CD4-positive, CD25-positive, alpha-beta regulatory T cell (primary cell): ENCODE results near the gene TCEA2. TPM values are rescaled to one million over a fixed set of nuclear protein-coding genes. Genes with fewer than 3 reads are reported as not detected.
A peak's percentile ranks its signal among the peaks of the same experiment; 100 is the strongest.

ENCODE experiments used
- ATAC-seq, 2 donors: fragments of 150-1000 bp; cut with Tn5 transposase; one replicate each; pipeline ENCODE4 v1.10.0; 2021; ENCODE audit warnings: low read depth in 2 of 2, moderate number of reproducible peaks in 2 of 2, moderate library complexity in 1 of 2
- DNase-seq, 3 donors: peaks; one replicate each; pipeline versions ENCODE4 v3.0.0 to v3.0.0-alpha.2; 2012 to 2022; ENCODE audit warnings: mixed read lengths in 1 of 3
- H3K27ac ChIP-seq: one replicate; pipeline ENCODE4 v1.7.0; 2013; ENCODE audit warnings: mild to moderate bottlenecking, low read length; ENCODE audit not compliant: insufficient read depth, poor library complexity, severe bottlenecking
- H3K27me3 ChIP-seq: one replicate; pipeline ENCODE4 v1.7.0; 2013; ENCODE audit warnings: low read length; ENCODE audit not compliant: control insufficient read depth, insufficient read depth
- H3K36me3 ChIP-seq: one replicate; pipeline ENCODE4 v1.7.0; 2013; ENCODE audit warnings: mild to moderate bottlenecking, low read length, moderate library complexity; ENCODE audit not compliant: control insufficient read depth, insufficient read depth
- H3K4me1 ChIP-seq: 2 replicates; pipeline ENCODE4 v1.7.0; 2013; ENCODE audit warnings: mild to moderate bottlenecking, low read length; ENCODE audit not compliant: insufficient read depth, control insufficient read depth, poor library complexity, severe bottlenecking
- H3K4me3 ChIP-seq: one replicate; pipeline ENCODE4 v1.7.0; 2013; ENCODE audit warnings: low read depth, mild to moderate bottlenecking, low read length, moderate library complexity
- H3K9me3 ChIP-seq, 2 experiments: 1 replicate in 1 of 2; 2 replicates in 1 of 2; pipeline ENCODE4 v1.7.0; 2013; ENCODE audit warnings: low read length in 2 of 2, mild to moderate bottlenecking in 1 of 2, moderate library complexity in 1 of 2; ENCODE audit not compliant: control insufficient read depth in 2 of 2
- H3K27ac Mint-ChIP-seq, 3 donors: one replicate each; pipeline ENCODE4 v1.8.0; 2020 to 2022; ENCODE audit warnings: mild to moderate bottlenecking in 3 of 3, mixed read lengths in 3 of 3, moderate library complexity in 2 of 3
- H3K27me3 Mint-ChIP-seq: one replicate; pipeline ENCODE4 v1.8.0; 2022; ENCODE audit warnings: mild to moderate bottlenecking, mixed read lengths
- H3K36me3 Mint-ChIP-seq: one replicate; pipeline ENCODE4 v1.8.0; 2020; ENCODE audit warnings: mixed read lengths
- H3K4me1 Mint-ChIP-seq, 4 donors: one replicate each; pipeline ENCODE4 v1.8.0; 2020 to 2022; ENCODE audit warnings: mixed read lengths in 4 of 4, mild to moderate bottlenecking in 1 of 4
- H3K4me3 Mint-ChIP-seq, 4 donors: one replicate each; pipeline ENCODE4 v1.8.0; 2020 to 2022; ENCODE audit warnings: mild to moderate bottlenecking in 4 of 4, mixed read lengths in 4 of 4, moderate library complexity in 3 of 4
- H3K9me3 Mint-ChIP-seq, 7 donors: one replicate each; pipeline ENCODE4 v1.8.0; 2020 to 2022; ENCODE audit warnings: mixed read lengths in 7 of 7, mild to moderate bottlenecking in 3 of 7, moderate library complexity in 2 of 7
- polyA plus RNA-seq, 4 donors: library from polyadenylated mRNA; unstranded; fragments of 300-500 nt; fragmentation: Illumina TruSeq; gene quantifications; one replicate each; pipeline ENCODE4 v1.2.3, GENCODE V29; 2021
- total RNA-seq: library from RNA; stranded (reverse); gene quantifications from one replicate; pipeline ENCODE4 v1.2.3, GENCODE V29; 2022

The TCEA2 gene
- total RNA-seq: 24.8 TPM
- 10 to 100 TPM; 17.7 to 27.1 (median 20.9) TPM for polyA plus RNA-seq

DNA sequence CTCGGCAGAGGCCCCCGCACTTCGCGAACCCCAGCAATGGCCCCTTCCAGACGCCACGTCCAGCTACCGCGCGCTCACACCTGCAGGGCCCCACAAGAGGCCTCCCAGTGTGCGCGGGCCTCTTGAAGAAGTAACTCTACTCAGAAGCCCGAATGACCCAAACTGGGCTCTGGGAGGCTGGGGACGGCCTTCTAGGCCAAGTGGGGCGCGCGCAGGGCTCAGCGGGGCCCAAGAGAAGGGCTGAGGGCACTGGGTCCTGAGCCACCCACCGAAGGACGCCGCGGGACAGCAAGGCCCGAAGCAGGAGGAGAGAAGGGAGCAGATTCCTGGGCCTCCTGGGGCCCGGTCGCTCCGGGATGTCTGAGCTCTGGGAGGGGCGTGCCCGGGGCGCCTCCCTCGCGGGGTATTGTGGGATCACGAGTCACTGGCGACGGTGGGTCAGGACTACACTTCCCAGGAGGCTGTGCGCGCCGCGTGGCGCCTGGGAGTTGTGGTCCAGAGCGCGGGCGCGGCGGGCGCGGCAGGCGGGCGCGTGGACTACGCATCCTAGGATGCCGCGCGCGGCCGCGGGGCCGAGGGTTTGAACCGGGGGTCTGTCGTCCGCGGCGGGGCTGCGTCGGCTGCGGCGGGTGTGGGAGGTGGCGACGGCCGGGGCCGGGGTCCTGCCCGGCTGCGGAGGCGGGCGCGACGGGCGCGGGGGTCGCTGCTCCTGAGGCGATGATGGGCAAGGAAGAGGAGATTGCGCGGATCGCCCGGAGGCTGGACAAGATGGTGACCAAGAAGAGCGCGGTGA is at the start of gene TCEA2:
Gene TCEA2 (plus strand): TSS at position 603 of the 793 bp plus-strand sequence. CDS start 115 bp downstream, at position 718.
- DNase-seq (peak; percentile 88 to 96 (median 90)), ATAC-seq (peak; percentile 97 to 98)
- Mint-ChIP-seq H3K9me3 (no peaks in the 10 kb centered on the region), H3K36me3 (no peaks in the 10 kb centered on the region), H3K27me3 (no peaks in the 10 kb centered on the region), H3K27ac (peak within 1 kb of the TSS; percentile 65 to 94 (median 88)), H3K4me1 (peaks cover 0 to 50% (median 21%) of the 10 kb centered on the region in 4 donors), H3K4me3 (peak within 1 kb of the TSS; percentile 78 to 89 (median 87))
- Histone ChIP-seq H3K4me3 (no peak within 1 kb of the TSS), H3K9me3 (no peaks in the 10 kb centered on the region), H3K27me3 (no peaks in the 10 kb centered on the region), H3K36me3 (no peaks in the 10 kb centered on the region), H3K4me1 (peaks cover 50% of the 10 kb centered on the region), H3K27ac (peak within 1 kb of the TSS; percentile 51)

DNA sequence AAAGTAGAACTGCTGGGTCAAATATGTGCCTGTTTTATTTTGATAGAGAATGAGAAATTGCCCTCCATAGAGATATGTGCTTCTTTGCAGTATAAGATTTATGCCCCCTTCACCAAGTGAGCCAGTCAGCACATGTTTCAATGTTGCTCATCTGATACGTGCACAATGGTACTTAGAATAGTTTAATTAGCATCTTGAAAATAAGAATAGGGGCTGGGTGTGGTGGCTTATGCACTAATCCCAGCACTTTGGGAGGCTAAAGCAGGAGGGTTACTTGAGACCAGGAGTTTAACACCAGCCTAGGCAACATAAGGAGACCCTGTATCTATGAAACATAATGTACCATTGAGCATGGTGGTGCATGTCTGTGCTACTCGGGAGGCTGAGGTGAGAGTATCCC is 47.4 kb upstream of the TCEA2 start:
- H3K4me3 ChIP-seq: no peak overlapping the region
- peaks cover 34% of the 10 kb centered on the region for H3K36me3 Mint-ChIP-seq
- peak overlapping the region in 1 of 4 donors; percentile 50 for H3K4me3 Mint-ChIP-seq
- H3K36me3 ChIP-seq: peaks cover 55% of the 10 kb centered on the region
- peaks cover 0 to 11% (median 0%) of the 10 kb centered on the region in 7 donors for H3K9me3 Mint-ChIP-seq
- H3K4me1 Mint-ChIP-seq: peaks cover 0 to 30% (median 2%) of the 10 kb centered on the region in 4 donors
- H3K9me3 ChIP-seq: peaks cover 2 to 22% of the 10 kb centered on the region in 2 experiments
- DNase-seq: no peak
- H3K27ac Mint-ChIP-seq: peak overlapping the region in 1 of 3 donors; percentile 20
- no peaks in the 10 kb centered on the region for H3K27me3 Mint-ChIP-seq
- H3K4me1 ChIP-seq: peaks cover 21% of the 10 kb centered on the region
- H3K27me3 ChIP-seq: no peaks in the 10 kb centered on the region
- H3K27ac ChIP-seq: no peak overlapping the region
- no peak for ATAC-seq

DNA sequence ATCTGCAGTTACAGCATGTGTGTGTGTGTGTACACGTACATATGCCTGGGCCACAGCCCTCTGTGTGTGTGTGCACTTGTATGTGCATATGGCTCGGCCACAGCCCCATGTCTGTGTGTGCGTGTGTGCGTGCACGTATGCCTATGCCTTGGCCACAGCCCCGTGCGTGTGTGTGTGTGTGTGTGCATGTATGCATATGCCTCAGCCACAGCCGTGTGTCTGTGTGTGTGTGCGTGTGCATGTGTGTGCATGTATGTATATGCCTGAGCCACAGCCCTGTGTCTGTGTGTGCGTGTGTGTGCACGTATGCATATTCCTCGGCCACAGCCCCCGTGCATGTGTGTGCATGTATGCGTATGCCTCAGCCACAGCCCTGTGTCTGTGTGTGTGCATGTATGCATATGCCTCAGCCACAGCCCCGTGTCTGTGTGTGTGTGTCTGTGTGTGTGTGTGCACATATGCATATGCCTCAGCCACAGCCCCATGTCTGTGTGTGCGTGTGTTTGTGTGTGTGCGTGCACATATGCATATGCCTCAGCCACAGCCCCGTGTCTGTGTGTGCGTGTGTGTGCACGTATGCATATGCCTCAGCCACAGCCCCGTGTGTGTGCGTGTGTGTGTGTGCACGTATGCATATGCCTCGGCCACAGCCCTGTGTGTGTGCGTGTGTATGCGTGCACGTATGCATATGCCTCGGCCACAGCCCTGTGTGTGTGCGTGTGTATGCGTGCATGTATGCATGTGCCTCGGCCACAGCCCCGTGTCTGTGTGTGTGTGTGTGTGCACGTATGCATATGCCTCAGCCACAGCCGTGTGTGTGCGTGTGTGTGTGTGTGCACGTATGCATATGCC is 41.6 kb upstream of the TCEA2 start:
- Histone ChIP-seq H3K27ac (no peak overlapping the region), H3K4me1 (no peaks in the 10 kb centered on the region), H3K9me3 (no peaks in the 10 kb centered on the region), H3K36me3 (peaks cover 84% of the 10 kb centered on the region), H3K27me3 (no peaks in the 10 kb centered on the region), H3K4me3 (no peak overlapping the region)
- Mint-ChIP-seq H3K27ac (no peak overlapping the region), H3K9me3 (peaks cover 0 to 6% (median 0%) of the 10 kb centered on the region in 7 donors), H3K4me1 (peaks cover 0 to 3% (median 1%) of the 10 kb centered on the region in 4 donors), H3K4me3 (peak overlapping the region in 1 of 4 donors; percentile 2), H3K27me3 (no peaks in the 10 kb centered on the region), H3K36me3 (peaks cover 29% of the 10 kb centered on the region)
- DNase-seq (no peak), ATAC-seq (no peak)

DNA sequence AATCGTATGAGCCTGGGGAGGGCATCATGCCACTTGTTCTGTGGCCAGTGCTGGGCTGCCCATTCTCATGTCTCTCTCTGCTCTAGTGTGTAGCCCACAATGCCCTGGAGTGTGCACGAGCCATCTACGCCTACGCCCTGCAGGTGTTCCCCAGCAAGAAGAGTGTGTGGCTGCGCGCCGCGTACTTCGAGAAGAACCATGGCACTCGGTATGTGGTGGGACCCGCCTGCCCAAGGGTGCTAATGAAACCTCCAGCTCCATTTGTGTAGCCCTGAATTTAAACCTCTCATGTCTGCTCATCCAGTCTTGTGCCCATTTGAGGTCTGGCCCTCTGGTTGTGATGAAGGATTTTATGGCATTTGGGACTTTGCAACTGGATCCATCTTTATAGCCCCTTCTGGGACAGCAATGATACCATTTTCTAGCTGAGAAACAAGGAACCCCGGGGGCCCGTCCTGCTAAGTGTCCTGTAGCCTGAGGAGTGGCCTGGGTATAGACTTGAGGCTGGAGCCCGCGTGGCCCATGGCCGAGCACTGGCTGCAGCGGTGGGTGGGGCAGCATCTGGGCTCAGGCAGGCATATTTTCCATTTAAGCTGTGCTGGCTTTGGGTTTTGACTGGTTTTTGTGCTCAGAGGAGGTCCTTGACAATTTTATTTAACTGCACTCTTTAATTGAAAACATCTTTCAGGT is 40.2 kb upstream of the TCEA2 start:
- H3K4me1 ChIP-seq: no peaks in the 10 kb centered on the region
- H3K9me3 ChIP-seq: no peaks in the 10 kb centered on the region
- no peak for DNase-seq
- Mint-ChIP-seq H3K27me3 (no peaks in the 10 kb centered on the region), H3K9me3 (peaks cover 0 to 6% (median 0%) of the 10 kb centered on the region in 7 donors), H3K4me3 (no peak overlapping the region), H3K36me3 (peaks cover 29% of the 10 kb centered on the region), H3K27ac (no peak overlapping the region), H3K4me1 (peaks cover 0 to 3% (median 1%) of the 10 kb centered on the region in 4 donors)
- no peak overlapping the region for H3K27ac ChIP-seq
- no peak overlapping the region for H3K4me3 ChIP-seq
- no peaks in the 10 kb centered on the region for H3K27me3 ChIP-seq
- H3K36me3 ChIP-seq: peaks cover 91% of the 10 kb centered on the region
- no peak for ATAC-seq

DNA sequence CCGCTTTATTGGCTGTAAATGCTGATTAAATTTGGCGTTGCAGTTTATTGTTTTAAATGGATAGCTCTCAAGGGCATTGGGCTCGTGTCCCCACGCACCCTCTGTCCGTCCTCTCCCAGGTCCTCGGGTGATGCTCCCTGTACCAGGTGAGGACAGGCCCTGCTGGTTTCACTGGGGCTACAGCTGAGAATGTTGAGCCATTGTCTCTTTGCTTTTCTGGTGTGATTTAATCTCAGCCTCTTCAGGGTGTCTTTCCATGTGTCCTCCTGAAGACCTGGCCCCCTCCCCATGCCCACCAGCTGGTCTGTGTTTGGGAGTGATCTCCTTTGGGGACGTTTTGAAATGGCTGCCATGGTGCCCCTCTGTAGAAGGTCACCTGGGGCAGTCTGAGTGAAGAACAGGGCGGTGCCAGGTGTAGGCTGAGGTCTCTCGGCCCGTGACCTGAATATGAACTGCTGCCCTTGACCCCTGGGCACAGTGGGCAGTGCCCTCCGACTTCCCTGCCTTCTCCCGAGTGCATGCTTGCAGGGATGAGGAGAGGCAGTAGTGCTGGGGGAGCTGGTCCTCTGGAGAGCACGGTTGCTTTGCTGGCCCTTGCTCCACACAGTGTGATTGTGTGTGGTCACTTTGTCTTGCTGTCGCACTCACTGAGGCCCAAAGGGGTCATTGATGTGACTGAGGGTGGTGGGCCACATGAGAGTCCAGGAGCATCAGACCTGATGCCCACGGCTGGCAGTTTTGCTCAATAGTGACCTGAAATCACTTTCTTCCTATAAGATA is 39.4 kb upstream of the TCEA2 start:
- Histone ChIP-seq H3K27me3 (no peaks in the 10 kb centered on the region), H3K4me1 (no peaks in the 10 kb centered on the region), H3K27ac (no peak overlapping the region), H3K9me3 (no peaks in the 10 kb centered on the region), H3K36me3 (peaks cover 91% of the 10 kb centered on the region), H3K4me3 (no peak overlapping the region)
- ATAC-seq: no peak
- Mint-ChIP-seq H3K27ac (no peak overlapping the region), H3K36me3 (peaks cover 25% of the 10 kb centered on the region), H3K4me1 (peaks cover 0 to 3% (median 1%) of the 10 kb centered on the region in 4 donors), H3K4me3 (no peak overlapping the region), H3K9me3 (peaks cover 0 to 6% (median 0%) of the 10 kb centered on the region in 7 donors), H3K27me3 (no peaks in the 10 kb centered on the region)
- DNase-seq: no peak

DNA sequence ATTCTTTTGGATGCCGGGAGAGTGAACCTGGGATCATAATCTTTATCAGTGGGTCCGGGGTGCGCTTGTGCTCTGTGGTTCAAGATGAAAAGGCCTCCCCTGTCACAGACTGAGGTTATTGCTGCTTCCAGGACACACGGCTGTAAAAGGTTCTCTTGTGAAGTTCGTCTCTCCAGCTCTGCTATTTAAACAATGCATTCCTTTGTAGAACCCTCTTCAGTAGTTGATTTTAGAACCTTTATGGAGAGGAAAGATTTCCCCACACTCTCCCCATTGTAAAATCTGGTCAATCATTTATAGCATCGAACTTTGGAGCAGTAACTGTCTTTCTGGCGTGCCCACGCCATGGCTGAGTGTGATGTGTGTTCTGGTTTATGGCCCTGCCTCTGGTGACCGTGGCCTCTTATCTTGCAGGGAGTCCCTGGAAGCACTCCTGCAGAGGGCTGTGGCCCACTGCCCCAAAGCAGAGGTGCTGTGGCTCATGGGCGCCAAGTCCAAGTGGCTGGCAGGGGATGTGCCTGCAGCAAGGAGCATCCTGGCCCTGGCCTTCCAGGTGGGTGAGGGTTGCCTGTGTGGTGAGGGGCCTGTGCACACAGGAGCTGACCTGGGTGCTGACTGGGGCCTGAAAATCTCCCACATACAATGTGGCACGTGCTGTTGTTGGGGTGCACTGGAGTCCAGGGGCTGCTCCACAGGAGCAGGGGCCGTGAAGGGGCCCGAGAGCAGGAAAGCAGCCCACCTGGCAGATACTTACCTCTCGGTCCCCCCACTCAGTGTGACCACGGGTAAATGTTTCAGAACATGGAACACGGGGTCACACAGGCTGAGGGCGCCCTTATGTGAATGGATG is 38.6 kb upstream of the TCEA2 start:
- H3K36me3 Mint-ChIP-seq: peaks cover 21% of the 10 kb centered on the region
- DNase-seq (no peak), ATAC-seq (no peak)
- no peak overlapping the region for H3K4me3 ChIP-seq
- no peak overlapping the region for H3K4me3 Mint-ChIP-seq
- H3K9me3 Mint-ChIP-seq: peaks cover 0 to 6% (median 0%) of the 10 kb centered on the region in 7 donors
- peaks cover 0 to 3% (median 0%) of the 10 kb centered on the region in 4 donors for H3K4me1 Mint-ChIP-seq
- no peaks in the 10 kb centered on the region for H3K4me1 ChIP-seq
- H3K36me3 ChIP-seq: peaks cover 90% of the 10 kb centered on the region
- H3K9me3 ChIP-seq: no peaks in the 10 kb centered on the region
- no peaks in the 10 kb centered on the region for H3K27me3 Mint-ChIP-seq
- no peaks in the 10 kb centered on the region for H3K27me3 ChIP-seq
- H3K27ac Mint-ChIP-seq: no peak overlapping the region
- no peak overlapping the region for H3K27ac ChIP-seq
